H9 (cell line): ENCODE data around the gene GPI. TPM values are rescaled to one million over a fixed set of nuclear protein-coding genes. Genes with fewer than 3 reads are reported as not detected.

ENCODE experiments used
- DNase-seq: peaks from one replicate; pipeline ENCODE4 v3.0.0-alpha.2; 2017
- H2AFZ ChIP-seq: one replicate; pipeline ENCODE4 v1.6.1; 2013; ENCODE audit warnings: mild to moderate bottlenecking, low read length, control low read depth, moderate library complexity
- H2AK5ac ChIP-seq: 2 replicates; pipeline ENCODE4 v1.6.1; 2013; ENCODE audit warnings: low read length, control low read depth, mixed read lengths; ENCODE audit not compliant: insufficient read length
- H2BK120ac ChIP-seq: one replicate; pipeline ENCODE4 v1.6.1; 2013; ENCODE audit warnings: low read depth, mild to moderate bottlenecking, low read length, control low read depth, inconsistent platforms; ENCODE audit not compliant: poor library complexity, severe bottlenecking
- H2BK12ac ChIP-seq: 2 replicates; pipeline ENCODE4 v1.6.1; 2013; ENCODE audit warnings: low read length, control low read depth, mixed read lengths, low read depth; ENCODE audit not compliant: insufficient read length
- H2BK15ac ChIP-seq: 2 replicates; pipeline ENCODE4 v1.6.1; 2013; ENCODE audit warnings: low read depth, low read length, control low read depth
- H2BK20ac ChIP-seq: one replicate; pipeline ENCODE4 v1.6.1; 2013; ENCODE audit warnings: low read depth, mild to moderate bottlenecking, low read length, control low read depth, inconsistent platforms; ENCODE audit not compliant: poor library complexity, severe bottlenecking
- H2BK5ac ChIP-seq: 2 replicates; pipeline ENCODE4 v1.6.1; 2013; ENCODE audit warnings: low read length, control low read depth, mixed read lengths; ENCODE audit not compliant: insufficient read length
- H3K14ac ChIP-seq: 2 replicates; pipeline ENCODE4 v1.6.1; 2013; ENCODE audit warnings: low read length, control low read depth; ENCODE audit not compliant: insufficient read depth
- H3K18ac ChIP-seq: 2 replicates; pipeline ENCODE4 v1.6.1; 2013; ENCODE audit warnings: low read depth, mild to moderate bottlenecking, mixed read lengths, low read length, control low read depth; ENCODE audit not compliant: insufficient read length
- H3K23ac ChIP-seq: 2 replicates; pipeline ENCODE4 v1.6.1; 2013; ENCODE audit warnings: low read length, control low read depth, mixed read lengths, low read depth; ENCODE audit not compliant: insufficient read length
- H3K23me2 ChIP-seq: 2 replicates; pipeline ENCODE4 v1.6.1; 2013; ENCODE audit warnings: low read depth, mild to moderate bottlenecking, mixed read lengths, low read length, control low read depth; ENCODE audit not compliant: insufficient read length, poor library complexity, severe bottlenecking
- H3K27ac ChIP-seq: 2 replicates; pipeline ENCODE4 v1.5.1; 2013; ENCODE audit warnings: low read length, control low read depth, mixed read lengths, low read depth; ENCODE audit not compliant: insufficient read length
- H3K27me3 ChIP-seq: 2 replicates; pipeline ENCODE4 v1.6.1; 2013; ENCODE audit warnings: low read length, control low read depth, inconsistent platforms; ENCODE audit not compliant: insufficient read depth
- H3K4ac ChIP-seq: 2 replicates; pipeline ENCODE4 v1.6.1; 2013; ENCODE audit warnings: low read depth, mild to moderate bottlenecking, control low read depth, inconsistent platforms, low read length, moderate library complexity
- H3K4me1 ChIP-seq: 2 replicates; pipeline ENCODE4 v1.6.1; 2013; ENCODE audit warnings: low read length, control low read depth, inconsistent platforms; ENCODE audit not compliant: insufficient read depth
- H3K4me2 ChIP-seq: 2 replicates; pipeline ENCODE4 v1.6.1; 2013; ENCODE audit warnings: low read length, control low read depth, mixed read lengths; ENCODE audit not compliant: insufficient read length, insufficient read depth
- H3K56ac ChIP-seq: 2 replicates; pipeline ENCODE4 v1.6.1; 2013; ENCODE audit warnings: low read depth, mild to moderate bottlenecking, mixed read lengths, low read length, control low read depth; ENCODE audit not compliant: insufficient read length
- H3K79me1 ChIP-seq: 2 replicates; pipeline ENCODE4 v1.6.1; 2013; ENCODE audit warnings: low read depth, mild to moderate bottlenecking, moderate library complexity, low read length, control low read depth, inconsistent platforms; ENCODE audit not compliant: insufficient read depth, poor library complexity, severe bottlenecking
- H3K79me2 ChIP-seq: 2 replicates; pipeline ENCODE4 v1.6.1; 2013; ENCODE audit warnings: low read length, control low read depth, inconsistent platforms; ENCODE audit not compliant: insufficient read depth
- H3K9ac ChIP-seq: 2 replicates; pipeline ENCODE4 v1.6.1; 2013; ENCODE audit warnings: low read length, control low read depth, mixed read lengths; ENCODE audit not compliant: insufficient read length; ENCODE audit errors: extremely low read depth
- H3K9me3 ChIP-seq: one replicate; pipeline ENCODE4 v1.6.1; 2013; ENCODE audit warnings: low read depth, low read length, inconsistent platforms; ENCODE audit not compliant: control insufficient read depth
- H3T11ph ChIP-seq: one replicate; pipeline ENCODE4 v1.6.1; 2013; ENCODE audit warnings: mild to moderate bottlenecking, low read length, control low read depth, inconsistent platforms
- H4K20me1 ChIP-seq: one replicate; pipeline ENCODE4 v1.6.1; 2013; ENCODE audit not compliant: control insufficient read depth, insufficient read length, insufficient read depth
- H4K5ac ChIP-seq: 2 replicates; pipeline ENCODE4 v1.6.1; 2013; ENCODE audit warnings: low read depth, mild to moderate bottlenecking, mixed read lengths, low read length, control low read depth; ENCODE audit not compliant: insufficient read length
- H4K8ac ChIP-seq: replicated peaks from 2 replicates; pipeline ENCODE4 v1.6.1; 2013; ENCODE audit warnings: low read length, control low read depth, mixed read lengths, low read depth; ENCODE audit not compliant: insufficient read length
- H4K91ac ChIP-seq: 2 replicates; pipeline ENCODE4 v1.6.1; 2013; ENCODE audit warnings: low read depth, mild to moderate bottlenecking, moderate library complexity, mixed read lengths, low read length, control low read depth; ENCODE audit not compliant: insufficient read length
- H3K27ac Mint-ChIP-seq, 3 experiments: 2 replicates in 2 of 3; 3 replicates in 1 of 3; pipeline ENCODE4 v1.8.0; 2020 to 2021; ENCODE audit warnings: mixed read lengths in 3 of 3, mild to moderate bottlenecking in 1 of 3, moderate library complexity in 1 of 3
- H3K27me3 Mint-ChIP-seq: 2 replicates; pipeline ENCODE4 v1.8.0; 2021; ENCODE audit warnings: low read depth, mild to moderate bottlenecking, moderate library complexity, mixed read lengths
- H3K36me3 Mint-ChIP-seq, 3 experiments: 2 replicates in 2 of 3; 3 replicates in 1 of 3; pipeline ENCODE4 v1.8.0; 2020 to 2021; ENCODE audit warnings: low read depth in 3 of 3, mixed read lengths in 3 of 3; ENCODE audit not compliant: insufficient read depth in 1 of 3
- H3K4me1 Mint-ChIP-seq, 2 experiments: 2 replicates each; pipeline ENCODE4 v1.8.0; 2020; ENCODE audit warnings: mixed read lengths in 2 of 2
- H3K4me3 Mint-ChIP-seq, 2 experiments: 2 replicates in 1 of 2; 3 replicates in 1 of 2; pipeline ENCODE4 v1.8.0; 2020 to 2021; ENCODE audit warnings: mild to moderate bottlenecking in 2 of 2, mixed read lengths in 2 of 2, moderate library complexity in 1 of 2
- H3K9me3 Mint-ChIP-seq, 2 experiments: 2 replicates in 1 of 2; 3 replicates in 1 of 2; pipeline ENCODE4 v1.8.0; 2020; ENCODE audit warnings: mild to moderate bottlenecking in 2 of 2, mixed read lengths in 2 of 2, moderate library complexity in 1 of 2
- CTCF ChIP-seq: fragments of 200-600 bp; sonication (generic); conservative IDR thresholded peaks from 3 replicates; pipeline ENCODE4 v1.8.0; 2021; ENCODE audit warnings: antibody characterized with exemption, mild to moderate bottlenecking
- WGBS: extraction: QIAGEN DNeasy Blood & Tissue Kit; methylation state at CpG from one replicate; pipeline ENCODE4 v1.1.7; 2013; ENCODE audit warnings: missing lambda C conversion rate, low lambda C conversion rate, mixed read lengths; ENCODE audit not compliant: insufficient read length; ENCODE audit errors: extremely low coverage; 5-methylcytosine and 5-hydroxymethylcytosine counted together
- total RNA-seq: library from RNA; stranded (reverse); gene quantifications from 2 replicates; pipeline ENCODE4 v1.2.1, GENCODE V29; 2021

The GPI gene
- total RNA-seq, 1 experiment from 2014 or later: 373 TPM

GRCh38 chr19:34383599-34383998 is 18.6 kb downstream of the GPI start:
- H3K56ac ChIP-seq: no peak overlapping the region
- no peak for TF ChIP-seq CTCF
- H2BK20ac ChIP-seq: no peak overlapping the region
- no peak overlapping the region for H3T11ph ChIP-seq
- no peaks in the 10 kb centered on the region for H3K4me1 ChIP-seq
- Mint-ChIP-seq H3K9me3 (no peaks in the 10 kb centered on the region; a peak in 1 of 5 replicates), H3K27me3 (no peaks in the 10 kb centered on the region), H3K4me3 (no peak overlapping the region; a peak in 1 of 5 replicates), H3K4me1 (no peaks in the 10 kb centered on the region), H3K27ac (peak overlapping the region in 2 of 3 experiments; percentile 29 to 85; a peak in 3 of 7 replicates), H3K36me3 (peaks cover 71 to 96% (median 81%) of the 10 kb centered on the region in 3 experiments)
- H3K4me2 ChIP-seq: no peak overlapping the region
- no peak overlapping the region for H2BK15ac ChIP-seq
- no peaks in the 10 kb centered on the region for H3K79me2 ChIP-seq
- no peak overlapping the region for H3K4ac ChIP-seq
- H3K23ac ChIP-seq: no peak overlapping the region
- H3K27me3 ChIP-seq: no peaks in the 10 kb centered on the region
- H2BK5ac ChIP-seq: no peak overlapping the region
- no peak for DNase-seq
- no CpG with 5 or more reads among the region's 5 CpGs for WGBS
- H3K9me3 ChIP-seq: no peaks in the 10 kb centered on the region
- no peak overlapping the region for H4K91ac ChIP-seq
- H2AFZ ChIP-seq: no peak overlapping the region
- no peak overlapping the region for H2AK5ac ChIP-seq
- H4K20me1 ChIP-seq: no peaks in the 10 kb centered on the region
- H2BK120ac ChIP-seq: no peak overlapping the region
- no peak overlapping the region for H3K18ac ChIP-seq
- H4K8ac ChIP-seq: no peak overlapping the region
- H2BK12ac ChIP-seq: no peak overlapping the region
- H4K5ac ChIP-seq: no peak overlapping the region
- no peaks in the 10 kb centered on the region for H3K23me2 ChIP-seq
- H3K14ac ChIP-seq: no peak overlapping the region
- H3K9ac ChIP-seq: no peak overlapping the region
- H3K79me1 ChIP-seq: no peaks in the 10 kb centered on the region
- H3K27ac ChIP-seq: no peak overlapping the region
